ENCODE data around the gene SHROOM3. TPM values are rescaled to one million over a fixed set of nuclear protein-coding genes. Genes with fewer than 3 reads are reported as not detected.

Gene SHROOM3
- total RNA-seq, 1 donor from 2014 or later: 0.55 TPM

DNA sequence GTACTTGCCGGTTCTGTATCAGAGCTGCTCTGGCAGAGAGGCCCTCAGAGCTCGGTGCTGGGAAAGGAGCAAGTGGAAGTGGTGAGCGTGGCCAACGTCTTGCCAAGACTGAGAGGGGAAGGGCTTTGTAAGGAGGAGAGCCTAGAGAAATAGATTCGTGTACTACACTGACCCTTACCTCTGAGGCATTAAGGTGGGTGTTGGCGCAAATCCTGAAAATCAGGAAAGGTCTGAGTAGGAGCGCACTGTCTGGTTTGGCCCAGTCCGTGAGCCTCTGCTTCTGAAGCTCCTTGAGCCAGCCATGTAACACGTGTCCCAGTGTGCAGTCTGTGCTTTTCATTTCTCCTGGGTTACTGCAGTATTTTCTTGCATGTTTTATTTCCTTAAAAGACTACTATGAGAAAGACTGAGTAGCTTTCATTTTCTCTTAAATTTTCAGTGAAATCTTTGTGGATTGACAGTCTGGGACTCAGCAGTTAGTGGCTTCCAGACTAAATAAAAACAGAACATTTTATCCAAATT, 322.4 kb downstream of the SHROOM3 start:
- Mint-ChIP-seq H3K9me3 (no peaks in the 10 kb centered on the region), H3K4me1 (no peaks in the 10 kb centered on the region), H3K4me3 (no peak overlapping the region), H3K27me3 (peaks cover 2% of the 10 kb centered on the region), H3K36me3 (ENCODE audit: low read depth) (no peaks in the 10 kb centered on the region), H3K27ac (no peak overlapping the region)
- intact Hi-C loops (cut with micrococcal nuclease): no loop called here
- ATAC-seq (ENCODE audit: low read depth) (no peak), DNase-seq (no peak)
- TF ChIP-seq CTCF (IDR thresholded peaks at IDR 0.05): no peak
- ChIA-PET CTCF (interaction anchor here (1.1 to 2.0 kb wide), 5 partner anchors 9 to 446 kb away, joined by 3 to 29 read pairs (median 3); no protein-coding TSS in a partner anchor), POLR2A (no interaction called here)

GRCh38 chr4:76758290-76758882, 323.4 kb downstream of the SHROOM3 start:
- ATAC-seq (ENCODE audit: low read depth): no peak
- intact Hi-C loops (cut with micrococcal nuclease): loop anchor here (1.0 to 2.0 kb wide), 3 partner anchors 247 to 578 kb away; no protein-coding TSS in a partner anchor
- DNase-seq: no peak
- no peak overlapping the region for H3K27ac Mint-ChIP-seq
- POLR2A ChIA-PET: no interaction called here
- H3K9me3 Mint-ChIP-seq: no peaks in the 10 kb centered on the region
- TF ChIP-seq CTCF (IDR thresholded peaks at IDR 0.05): peak; percentile 67
- CTCF ChIA-PET: interaction anchor here (1.1 to 2.0 kb wide), 4 partner anchors 11 to 445 kb away, joined by 3 to 29 read pairs (median 4); no protein-coding TSS in a partner anchor
- H3K4me1 Mint-ChIP-seq: no peaks in the 10 kb centered on the region
- no peaks in the 10 kb centered on the region for H3K27me3 Mint-ChIP-seq
- H3K4me3 Mint-ChIP-seq: no peak overlapping the region
- H3K36me3 Mint-ChIP-seq (ENCODE audit: low read depth): no peaks in the 10 kb centered on the region

GRCh38 chr4:76758996-76759395, 324.0 kb downstream of the SHROOM3 start:
- no peak for ATAC-seq (ENCODE audit: low read depth)

DNA sequence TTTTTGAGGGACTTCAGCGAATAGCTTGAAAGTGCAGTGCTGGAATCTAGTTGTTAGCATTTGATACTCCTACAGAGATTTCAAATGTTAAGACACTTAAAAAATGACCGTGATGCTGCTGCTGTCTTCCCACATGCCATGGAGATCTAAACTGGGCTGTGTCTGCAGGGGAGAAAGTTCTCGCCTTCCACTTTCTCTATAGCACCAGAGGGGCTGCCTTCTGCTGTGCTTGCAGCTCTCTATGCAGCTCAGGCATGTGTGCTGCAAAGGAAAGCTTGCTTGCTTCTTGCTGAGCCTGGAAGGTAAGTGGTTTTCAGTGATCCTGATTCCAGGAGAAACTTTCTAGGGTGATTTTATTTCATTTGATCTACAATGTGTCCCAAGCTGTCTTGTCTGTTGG, 325.2 kb downstream of the SHROOM3 start:
- CTCF ChIA-PET: interaction anchor here (1.4 kb wide), 1 partner anchor 329 kb away, joined by 11 read pairs; no protein-coding TSS in a partner anchor

More at GRCh38 chr4:76758996-76759395, 324.0 kb downstream of the SHROOM3 start:
- TF ChIP-seq CTCF (IDR thresholded peaks at IDR 0.05): no peak
- H3K27me3 Mint-ChIP-seq: no peaks in the 10 kb centered on the region
- no peak overlapping the region for H3K27ac Mint-ChIP-seq
- intact Hi-C loops (cut with micrococcal nuclease): loop anchor here (1.0 to 2.0 kb wide), 3 partner anchors 248 to 578 kb away; no protein-coding TSS in a partner anchor
- ChIA-PET POLR2A (no interaction called here), CTCF (interaction anchor here (1.4 kb wide), 1 partner anchor 328 kb away, joined by 11 read pairs; no protein-coding TSS in a partner anchor)
- no peak for DNase-seq
- H3K4me3 Mint-ChIP-seq: no peak overlapping the region
- no peaks in the 10 kb centered on the region for H3K9me3 Mint-ChIP-seq
- H3K36me3 Mint-ChIP-seq (ENCODE audit: low read depth): no peaks in the 10 kb centered on the region
- no peaks in the 10 kb centered on the region for H3K4me1 Mint-ChIP-seq

More for the DNA sequence above, 325.2 kb downstream of the SHROOM3 start:
- Mint-ChIP-seq H3K9me3 (no peaks in the 10 kb centered on the region), H3K36me3 (ENCODE audit: low read depth) (no peaks in the 10 kb centered on the region), H3K27me3 (no peaks in the 10 kb centered on the region), H3K4me3 (no peak overlapping the region), H3K27ac (no peak overlapping the region), H3K4me1 (no peaks in the 10 kb centered on the region)
- ATAC-seq (ENCODE audit: low read depth) (no peak), DNase-seq (no peak)
- intact Hi-C loops (cut with micrococcal nuclease): no loop called here
- TF ChIP-seq CTCF (IDR thresholded peaks at IDR 0.05): no peak
- POLR2A ChIA-PET: no interaction called here

Measured in activated B cell treated with CpG ODN at 0.5 μM for 24 hours (primary cell).